BE2C (cell line): ENCODE results near the gene HDDC3.

Experiments
- DNase-seq: peaks from one replicate; pipeline ENCODE4 v3.0.0-alpha.2; 2020
- H3K27me3 ChIP-seq: fragments of 250-450 bp; sonication (Bioruptor Pico); 2 replicates; pipeline ENCODE4 v1.5.1; 2020; ENCODE audit warnings: mild to moderate bottlenecking
- H3K36me3 ChIP-seq: fragments of 250-450 bp; sonication (Bioruptor Pico); 2 replicates; pipeline ENCODE4 v1.5.1; 2020; ENCODE audit warnings: mild to moderate bottlenecking
- H3K4me1 ChIP-seq: fragments of 250-450 bp; sonication (Bioruptor Pico); 2 replicates; pipeline ENCODE4 v1.5.1; 2020
- H3K4me3 ChIP-seq: 2 replicates; pipeline ENCODE4 v1.5.1; 2011; ENCODE audit warnings: low read depth, low read length
- H3K9me3 ChIP-seq: fragments of 250-450 bp; sonication (Bioruptor Pico); 2 replicates; pipeline ENCODE4 v1.5.1; 2020
- CTCF ChIP-seq: IDR thresholded peaks from 2 replicates; pipeline ENCODE4 v1.5.1; 2012; ENCODE audit warnings: mild to moderate bottlenecking, low read depth, low read length

HDDC3 gene

GRCh38 chr15:90885432-90886290 is 46.7 kb downstream of the HDDC3 start:
- no peaks in the 10 kb centered on the region; the same call in 1 of the 2 replicates for H3K36me3 ChIP-seq
- peak; percentile 98 for TF ChIP-seq CTCF
- peak; percentile 84 for DNase-seq
- H3K27me3 ChIP-seq, result no peaks in the 10 kb centered on the region
- H3K9me3 ChIP-seq, result no peaks in the 10 kb centered on the region
- no peaks in the 10 kb centered on the region for H3K4me1 ChIP-seq
- H3K4me3 ChIP-seq, result no peak overlapping the region

GRCh38 chr15:90884719-90885431 is 47.5 kb downstream of the HDDC3 start:
- Histone ChIP-seq H3K4me3 (no peak overlapping the region), H3K27me3 (no peaks in the 10 kb centered on the region), H3K4me1 (no peaks in the 10 kb centered on the region), H3K9me3 (no peaks in the 10 kb centered on the region), H3K36me3 (peaks cover 2% of the 10 kb centered on the region)
- TF ChIP-seq CTCF, result no peak
- DNase-seq, result no peak

- no peak within 1 kb of the TSS for H3K4me3 ChIP-seq
Measured at GRCh38 chr15:90883976-90884718, 48.2 kb downstream of the HDDC3 start, which contains the start of gene FES. Gene FES, plus strand, starts transcription at chr15:90884504. Its CDS starts 542 bp downstream, at chr15:90885046.

GRCh38 chr15:90883526-90883975 is 48.8 kb downstream of the HDDC3 start:
- no peak for DNase-seq
- no peaks in the 10 kb centered on the region for H3K27me3 ChIP-seq
- peaks cover 6% of the 10 kb centered on the region for H3K36me3 ChIP-seq
- no peaks in the 10 kb centered on the region for H3K4me1 ChIP-seq
- H3K4me3 ChIP-seq, result no peak overlapping the region
- H3K9me3 ChIP-seq, result no peaks in the 10 kb centered on the region
- TF ChIP-seq CTCF, result no peak

More at GRCh38 chr15:90883976-90884718, 48.2 kb downstream of the HDDC3 start, which contains the start of gene FES:
- H3K27me3 ChIP-seq, result no peaks in the 10 kb centered on the region
- H3K9me3 ChIP-seq, result no peaks in the 10 kb centered on the region
- H3K36me3 ChIP-seq, result peaks cover 6% of the 10 kb centered on the region
- DNase-seq, result no peak
- TF ChIP-seq CTCF, result no peak
- no peaks in the 10 kb centered on the region for H3K4me1 ChIP-seq

- no peak for DNase-seq
- TF ChIP-seq CTCF, result no peak
- H3K9me3 ChIP-seq, result no peaks in the 10 kb centered on the region
- H3K4me1 ChIP-seq, result no peaks in the 10 kb centered on the region
- no peak overlapping the region for H3K4me3 ChIP-seq
- no peaks in the 10 kb centered on the region for H3K27me3 ChIP-seq
- H3K36me3 ChIP-seq, result peaks cover 10% of the 10 kb centered on the region
Measured at GRCh38 chr15:90882781-90883525, 49.4 kb downstream of the HDDC3 start.
